Upper lobe of left lung (tissue), 4 donors: Measurements from ENCODE around the gene AKT2.

Experiments used
- CTCF ChIP-seq, 6 experiments: fragments of 450-650 bp in 4 of 6; fragments of 200-600 bp in 2 of 6; sonication (generic) in 2 of 6; IDR thresholded peaks; one replicate each; pipeline ENCODE4 v1.5.1; 2016 to 2019; ENCODE audit warnings: antibody characterized with exemption in 6 of 6
- EP300 ChIP-seq, 4 donors: sonication (generic); formaldehyde crosslinking; IDR thresholded peaks; one replicate each; pipeline ENCODE4 v1.5.1; 2017; ENCODE audit warnings: antibody characterized with exemption in 4 of 4, control low read depth in 2 of 4
- POLR2A ChIP-seq, 4 donors: fragments of 450-650 bp; IDR thresholded peaks; one replicate each; pipeline ENCODE4 v1.5.1; 2016 to 2017; ENCODE audit warnings: antibody characterized with exemption in 4 of 4, mild to moderate bottlenecking in 2 of 4
- POLR2AphosphoS5 ChIP-seq, 2 donors: sonication (generic); formaldehyde crosslinking; IDR thresholded peaks; one replicate each; pipeline ENCODE4 v1.5.1; 2017; ENCODE audit warnings: antibody characterized with exemption in 2 of 2

GRCh38 chr19:40286971-40287421 is 1.9 kb upstream of the AKT2 start:
- TF ChIP-seq CTCF (IDR thresholded peaks at IDR 0.05) (no peak), POLR2AphosphoS5 (IDR thresholded peaks at IDR 0.05) (no peak), POLR2A (IDR thresholded peaks at IDR 0.05) (no peak), EP300 (IDR thresholded peaks at IDR 0.05) (no peak)
